ENCODE measurements around the gene CD93.

The CD93 gene

GRCh38 chr20:23115822-23116221, 29.7 kb upstream of the CD93 start:
- in situ Hi-C loops (cut with HindIII; ENCODE audit: low sequenced_read_pairs): no loop called here
- DNase-seq (ENCODE audit: low read depth, low spot score): no peak

GRCh38 chr20:23114448-23115082, 28.4 kb upstream of the CD93 start:
- no peak for TF ChIP-seq CTCF (IDR thresholded peaks at IDR 0.05; ENCODE audit: low read depth, low read length)
- DNase-seq (ENCODE audit: low read depth, low spot score): no peak
- in situ Hi-C loops (cut with HindIII; ENCODE audit: low sequenced_read_pairs): no loop called here
- H3K4me3 ChIP-seq (ENCODE audit: low read depth, low read length): no peak overlapping the region

More at GRCh38 chr20:23115822-23116221, 29.7 kb upstream of the CD93 start:
- TF ChIP-seq CTCF (IDR thresholded peaks at IDR 0.05; ENCODE audit: low read depth, low read length): no peak
- H3K4me3 ChIP-seq (ENCODE audit: low read depth, low read length): no peak overlapping the region

GRCh38 chr20:23114018-23114417, 27.9 kb upstream of the CD93 start:
- no peak for TF ChIP-seq CTCF (IDR thresholded peaks at IDR 0.05; ENCODE audit: low read depth, low read length)
- DNase-seq (ENCODE audit: low read depth, low spot score): no peak
- H3K4me3 ChIP-seq (ENCODE audit: low read depth, low read length): no peak overlapping the region
- in situ Hi-C loops (cut with HindIII; ENCODE audit: low sequenced_read_pairs): no loop called here

- no peak for DNase-seq (ENCODE audit: low read depth, low spot score)
- in situ Hi-C loops (cut with HindIII; ENCODE audit: low sequenced_read_pairs): no loop called here
These were observed 26.5 kb upstream of the CD93 start for GRCh38 chr20:23112595-23112994.

GRCh38 chr20:23111944-23112342, 25.8 kb upstream of the CD93 start:
- in situ Hi-C loops (cut with HindIII; ENCODE audit: low sequenced_read_pairs): no loop called here
- no peak for DNase-seq (ENCODE audit: low read depth, low spot score)
- no peak overlapping the region for H3K4me3 ChIP-seq (ENCODE audit: low read depth, low read length)
- no peak for TF ChIP-seq CTCF (IDR thresholded peaks at IDR 0.05; ENCODE audit: low read depth, low read length)

More at GRCh38 chr20:23112595-23112994, 26.5 kb upstream of the CD93 start:
- TF ChIP-seq CTCF (IDR thresholded peaks at IDR 0.05; ENCODE audit: low read depth, low read length): no peak
- no peak overlapping the region for H3K4me3 ChIP-seq (ENCODE audit: low read depth, low read length)

- DNase-seq (ENCODE audit: low read depth, low spot score): no peak
- TF ChIP-seq CTCF (IDR thresholded peaks at IDR 0.05; ENCODE audit: low read depth, low read length): no peak
- H3K4me3 ChIP-seq (ENCODE audit: low read depth, low read length): no peak overlapping the region
- in situ Hi-C loops (cut with HindIII; ENCODE audit: low sequenced_read_pairs): no loop called here
These were observed 25.3 kb upstream of the CD93 start for GRCh38 chr20:23111307-23111943.

Measured in astrocyte of the spinal cord (primary cell).